ENCODE measurements around the gene PSME2. TPM values are rescaled to one million over a fixed set of nuclear protein-coding genes. Genes with fewer than 3 reads are reported as not detected.

The PSME2 gene
- total and polyA plus RNA-seq, 9 of the 15 experiments (the other 6 are each of a cell fraction or from before 2014, with no cell fraction given) = 111 to 579 (median 159) TPM

GRCh38 chr14:24114532-24115421 lies 31.6 kb downstream of the PSME2 start, which contains the start of the genes DCAF11 and NRL (continued):
- peak; percentile 34; the same call in 1 of the 2 replicates for TF ChIP-seq TFE3 (CRISPR knock-in tag; IDR thresholded peaks at IDR 0.05)
- no peak for TF ChIP-seq HIVEP1 (CRISPR knock-in tag; IDR thresholded peaks at IDR 0.05)
- TF ChIP-seq ATF1 (CRISPR knock-in tag; IDR thresholded peaks at IDR 0.05) = peak; percentile 71; the same call in 1 of the 2 replicates
- TF ChIP-seq ATF1 (tag; IDR thresholded peaks at IDR 0.05) = peak; percentile 98
- TF ChIP-seq TSC22D4 (tag; IDR thresholded peaks at IDR 0.05) = no peak
- peak; percentile 93 for TF ChIP-seq CREB1 (IDR thresholded peaks at IDR 0.05)
- TF ChIP-seq CREB1 (CRISPR knock-in tag; IDR thresholded peaks at IDR 0.05) = peak; percentile 97
- peak; percentile 97 for TF ChIP-seq NKRF (IDR thresholded peaks at IDR 0.05; ENCODE audit: borderline replicate concordance)
- no peak for TF ChIP-seq NR2C2 (CRISPR knock-in tag; IDR thresholded peaks at IDR 0.05)
- peak; percentile 78; the same call in 1 of the 2 replicates for TF ChIP-seq NR2C2 (tag; IDR thresholded peaks at IDR 0.05)
- peak; percentile 69 for TF ChIP-seq RBFOX2 (IDR thresholded peaks at IDR 0.05; ENCODE audit: low read depth, low read length)
- TF ChIP-seq POLR2G (IDR thresholded peaks at IDR 0.05; ENCODE audit: low read depth, low read length) = peak; percentile 84
- TF ChIP-seq MTA1 (IDR thresholded peaks at IDR 0.05; ENCODE audit: borderline replicate concordance) = no peak
- 0 out of 2 replicates have a peak, but pooled peaks have one; percentile 14 for TF ChIP-seq SPI1 (IDR thresholded peaks at IDR 0.05; ENCODE audit: borderline replicate concordance, low read depth, low read length)
- peak; percentile 97 for TF ChIP-seq MYC (IDR thresholded peaks at IDR 0.05; ENCODE audit: low read depth, low read length)
- TF ChIP-seq MYC (CRISPR knock-in tag; IDR thresholded peaks at IDR 0.05; ENCODE audit: borderline replicate concordance, low read depth) = peak; percentile 98
- peak in 1 of 2 experiments; percentile 84; a peak in 1 of 4 replicates for TF ChIP-seq MLLT1 (IDR thresholded peaks at IDR 0.05)
- 0 out of 4 replicates have a peak, but pooled peaks of 1 of the 2 experiments have one; percentile 9 for TF ChIP-seq ZNF639 (CRISPR knock-in tag; conservative IDR thresholded peaks at IDR 0.05 in 1 of 2, IDR thresholded peaks at IDR 0.05 in 1 of 2)

Data from K562 (cell line).